Sigmoid colon (tissue), 7 donors: ENCODE data around the gene ZNF865. TPM values are rescaled to one million over a fixed set of nuclear protein-coding genes. Genes with fewer than 3 reads are reported as not detected.

Experiments used
- DNase-seq: peaks from one replicate; pipeline ENCODE4 v3.0.0-alpha.2; 2019
- H3K27ac ChIP-seq, 4 donors: fragments of 200-600 bp; sonication (generic); one replicate each; pipeline ENCODE4 v1.5.1; 2016 to 2019; ENCODE audit warnings: mild to moderate bottlenecking in 1 of 4
- H3K27me3 ChIP-seq, 3 donors: fragments of 200-600 bp; sonication (generic); one replicate each; pipeline ENCODE4 v1.5.1; 2019; ENCODE audit warnings: mild to moderate bottlenecking in 1 of 3
- H3K36me3 ChIP-seq, 4 donors: fragments of 200-600 bp; sonication (generic); one replicate each; pipeline ENCODE4 v1.5.1; 2016 to 2019
- H3K4me1 ChIP-seq, 4 donors: fragments of 200-600 bp; sonication (generic); one replicate each; pipeline ENCODE4 v1.5.1; 2017 to 2019
- H3K4me3 ChIP-seq, 4 donors: fragments of 200-600 bp; sonication (generic); one replicate each; pipeline ENCODE4 v1.5.1; 2017 to 2019; ENCODE audit warnings: mild to moderate bottlenecking in 2 of 4, moderate library complexity in 1 of 4
- H3K9me3 ChIP-seq, 4 donors: fragments of 200-600 bp in 3 of 4; sonication (generic) in 3 of 4; one replicate each; pipeline versions ENCODE4 v1.5.1 to v1.6.1; 2013 to 2019
- CTCF ChIP-seq, 4 experiments: fragments of 450-650 bp in 3 of 4; fragments of 200-600 bp in 1 of 4; IDR thresholded peaks; one replicate each; pipeline ENCODE4 v1.5.1; 2016 to 2019; ENCODE audit warnings: antibody characterized with exemption in 4 of 4, mild to moderate bottlenecking in 3 of 4, moderate library complexity in 2 of 4
- EP300 ChIP-seq, 4 donors: sonication (generic); formaldehyde crosslinking; IDR thresholded peaks; one replicate each; pipeline ENCODE4 v1.6.1; 2017; ENCODE audit warnings: antibody characterized with exemption in 4 of 4
- POLR2A ChIP-seq, 2 donors: fragments of 450-650 bp; IDR thresholded peaks; one replicate each; pipeline ENCODE4 v1.6.1; 2016; ENCODE audit warnings: antibody characterized with exemption in 2 of 2, mild to moderate bottlenecking in 2 of 2, moderate library complexity in 2 of 2
- POLR2AphosphoS5 ChIP-seq, 4 donors: sonication (generic); formaldehyde crosslinking; IDR thresholded peaks; one replicate each; pipeline ENCODE4 v1.6.1; 2017; ENCODE audit warnings: antibody characterized with exemption in 4 of 4
- WGBS, 2 donors: extraction: QIAGEN DNeasy Blood & Tissue Kit; methylation state at CpG; one replicate each; pipeline ENCODE4 v1.1.7; 2013; 5-methylcytosine and 5-hydroxymethylcytosine counted together
- intact Hi-C: fragments of 100-400 bp; cut with DNase I; formaldehyde crosslinking; loops from one replicate; pipeline ENCODE4 v1.15.1; 2023
- polyA plus RNA-seq, 3 donors: library from polyadenylated mRNA; stranded (reverse); fragments of 200-250 nt; gene quantifications; one replicate each; pipeline ENCODE4 v1.2.3, GENCODE V29; 2013
- total RNA-seq, 4 donors: library from RNA; depleted of rRNA; stranded (reverse); fragments of >200 nt; gene quantifications; one replicate each; pipeline ENCODE4 v1.1.0, GENCODE V29; 2016
- donor health status: healthy with polysubstance abuse.
- donor health status: Bipolar disorder and iron deficiency.
- donor health status: healthy.

ZNF865 gene
- 1 to 10 TPM; 2.3 to 8.6 (median 3.4) TPM for total RNA-seq
- polyA plus RNA-seq: 1 to 10 TPM; 2.4 to 9.3 (median 3.0) TPM

GRCh38 chr19:55605637-55606470 lies at the start of gene ZNF865:
Gene ZNF865 (plus strand): TSS chr19:55605647. CDS start chr19:55613619, 7,972 bp downstream.
- TF ChIP-seq POLR2A (IDR thresholded peaks at IDR 0.05) (no peak), POLR2AphosphoS5 (IDR thresholded peaks at IDR 0.05) (no peak), EP300 (IDR thresholded peaks at IDR 0.05) (no peak), CTCF (IDR thresholded peaks at IDR 0.05) (peak; percentile 40 to 66 (median 60))
- Histone ChIP-seq H3K27me3 (no peaks in the 10 kb centered on the region), H3K9me3 (no peaks in the 10 kb centered on the region), H3K36me3 (peaks cover 0 to 16% (median 7%) of the 10 kb centered on the region in 4 donors), H3K4me1 (peaks cover 0 to 40% (median 34%) of the 10 kb centered on the region in 4 donors), H3K27ac (peak within 1 kb of the TSS; percentile 95 to 98 (median 96)), H3K4me3 (peak within 1 kb of the TSS; percentile 79 to 94 (median 90))
- 0 to 1% methylated on average over 43 to 44 of the region's 44 CpGs for WGBS, 2 donors
- peak; percentile 87 for DNase-seq
- intact Hi-C loops: loop anchor here (1.0 kb wide), 1 partner anchor 89 kb away; no protein-coding TSS in a partner anchor

GRCh38 chr19:55559684-55560083 lies 45.8 kb upstream of the ZNF865 start:
- intact Hi-C loops: no loop called here
- 66 to 87% methylated on average over 9 of the region's 9 CpGs for WGBS, 2 donors

GRCh38 chr19:55563261-55563690 lies 42.2 kb upstream of the ZNF865 start:
- DNase-seq: no peak
- 15 to 47% methylated on average over 12 of the region's 12 CpGs for WGBS, 2 donors
- Histone ChIP-seq H3K27ac (no peak overlapping the region), H3K27me3 (peaks cover 0 to 38% (median 11%) of the 10 kb centered on the region in 3 donors), H3K4me1 (no peaks in the 10 kb centered on the region), H3K9me3 (peaks cover 0 to 4% (median 0%) of the 10 kb centered on the region in 4 donors), H3K4me3 (no peak overlapping the region), H3K36me3 (no peaks in the 10 kb centered on the region)
- intact Hi-C loops: no loop called here
- TF ChIP-seq CTCF (IDR thresholded peaks at IDR 0.05): no peak
- no peak for TF ChIP-seq POLR2A (IDR thresholded peaks at IDR 0.05)
- TF ChIP-seq EP300 (IDR thresholded peaks at IDR 0.05): no peak
- TF ChIP-seq POLR2AphosphoS5 (IDR thresholded peaks at IDR 0.05): no peak

More at GRCh38 chr19:55559684-55560083, 45.8 kb upstream of the ZNF865 start:
- H3K36me3 ChIP-seq: no peaks in the 10 kb centered on the region
- no peak overlapping the region for H3K27ac ChIP-seq
- H3K9me3 ChIP-seq: peaks cover 0 to 4% (median 0%) of the 10 kb centered on the region in 4 donors
- no peaks in the 10 kb centered on the region for H3K4me1 ChIP-seq
- no peak for DNase-seq
- H3K4me3 ChIP-seq: no peak overlapping the region
- no peak for TF ChIP-seq CTCF (IDR thresholded peaks at IDR 0.05)
- TF ChIP-seq POLR2AphosphoS5 (IDR thresholded peaks at IDR 0.05): no peak
- TF ChIP-seq EP300 (IDR thresholded peaks at IDR 0.05): no peak
- no peak for TF ChIP-seq POLR2A (IDR thresholded peaks at IDR 0.05)
- peaks cover 0 to 21% (median 8%) of the 10 kb centered on the region in 3 donors for H3K27me3 ChIP-seq

- no peaks in the 10 kb centered on the region for H3K4me1 ChIP-seq
- peaks cover 0 to 4% (median 0%) of the 10 kb centered on the region in 4 donors for H3K9me3 ChIP-seq
- no peak overlapping the region for H3K27ac ChIP-seq
- H3K27me3 ChIP-seq: peaks cover 0 to 30% (median 11%) of the 10 kb centered on the region in 3 donors
- DNase-seq: no peak
- no peaks in the 10 kb centered on the region for H3K36me3 ChIP-seq
- no peak overlapping the region for H3K4me3 ChIP-seq
- WGBS, 2 donors: 48 to 51% methylated on average over 9 of the region's 9 CpGs
- TF ChIP-seq EP300 (IDR thresholded peaks at IDR 0.05) (no peak), CTCF (IDR thresholded peaks at IDR 0.05) (no peak), POLR2AphosphoS5 (IDR thresholded peaks at IDR 0.05) (no peak)
- intact Hi-C loops: no loop called here
These were observed 38.6 kb upstream of the ZNF865 start for GRCh38 chr19:55566823-55567222.
